ENCODE measurements around the gene FBXO28.

The FBXO28 gene

DNA sequence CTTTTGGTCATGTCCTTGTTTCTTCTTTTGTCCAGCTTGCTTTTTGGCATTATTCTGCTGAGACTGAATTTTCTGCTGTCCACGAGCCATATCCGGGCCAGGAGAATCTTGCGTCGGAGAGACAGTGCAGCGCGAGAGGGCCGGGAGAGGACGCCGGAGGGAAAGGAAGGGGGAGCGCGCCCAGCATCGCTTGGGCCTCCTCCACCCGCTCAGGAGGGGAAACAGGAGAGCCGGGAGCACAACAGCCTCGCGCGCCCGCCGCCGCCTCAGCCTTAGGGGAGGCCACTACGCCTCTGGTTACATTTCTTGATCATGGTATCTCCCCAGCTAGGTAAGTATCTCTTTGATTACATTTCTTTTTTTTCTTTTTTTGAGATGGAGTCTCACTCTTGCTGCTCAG, 61.7 kb downstream of the FBXO28 start:
- H3K27me3 ChIP-seq (replicated peaks; ENCODE audit: control insufficient read depth, insufficient read depth, low read length) = no peaks in the 10 kb centered on the region
- TF ChIP-seq, protein P1, sequence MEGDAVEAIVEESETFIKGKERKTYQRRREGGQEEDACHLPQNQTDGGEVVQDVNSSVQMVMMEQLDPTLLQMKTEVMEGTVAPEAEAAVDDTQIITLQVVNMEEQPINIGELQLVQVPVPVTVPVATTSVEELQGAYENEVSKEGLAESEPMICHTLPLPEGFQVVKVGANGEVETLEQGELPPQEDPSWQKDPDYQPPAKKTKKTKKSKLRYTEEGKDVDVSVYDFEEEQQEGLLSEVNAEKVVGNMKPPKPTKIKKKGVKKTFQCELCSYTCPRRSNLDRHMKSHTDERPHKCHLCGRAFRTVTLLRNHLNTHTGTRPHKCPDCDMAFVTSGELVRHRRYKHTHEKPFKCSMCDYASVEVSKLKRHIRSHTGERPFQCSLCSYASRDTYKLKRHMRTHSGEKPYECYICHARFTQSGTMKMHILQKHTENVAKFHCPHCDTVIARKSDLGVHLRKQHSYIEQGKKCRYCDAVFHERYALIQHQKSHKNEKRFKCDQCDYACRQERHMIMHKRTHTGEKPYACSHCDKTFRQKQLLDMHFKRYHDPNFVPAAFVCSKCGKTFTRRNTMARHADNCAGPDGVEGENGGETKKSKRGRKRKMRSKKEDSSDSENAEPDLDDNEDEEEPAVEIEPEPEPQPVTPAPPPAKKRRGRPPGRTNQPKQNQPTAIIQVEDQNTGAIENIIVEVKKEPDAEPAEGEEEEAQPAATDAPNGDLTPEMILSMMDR (IDR thresholded peaks at IDR 0.05; ENCODE audit: insufficient read depth, low read length, poor library complexity, severe bottlenecking) = no peak
- H3K36me3 ChIP-seq (ENCODE audit: control insufficient read depth, insufficient read depth, low read length) = no peaks in the 10 kb centered on the region
- H3K4me3 ChIP-seq (replicated peaks; ENCODE audit: low read depth, low read length) = no peak overlapping the region
- DNase-seq (ENCODE audit: extremely low read depth, insufficient read length) = no peak

DNA sequence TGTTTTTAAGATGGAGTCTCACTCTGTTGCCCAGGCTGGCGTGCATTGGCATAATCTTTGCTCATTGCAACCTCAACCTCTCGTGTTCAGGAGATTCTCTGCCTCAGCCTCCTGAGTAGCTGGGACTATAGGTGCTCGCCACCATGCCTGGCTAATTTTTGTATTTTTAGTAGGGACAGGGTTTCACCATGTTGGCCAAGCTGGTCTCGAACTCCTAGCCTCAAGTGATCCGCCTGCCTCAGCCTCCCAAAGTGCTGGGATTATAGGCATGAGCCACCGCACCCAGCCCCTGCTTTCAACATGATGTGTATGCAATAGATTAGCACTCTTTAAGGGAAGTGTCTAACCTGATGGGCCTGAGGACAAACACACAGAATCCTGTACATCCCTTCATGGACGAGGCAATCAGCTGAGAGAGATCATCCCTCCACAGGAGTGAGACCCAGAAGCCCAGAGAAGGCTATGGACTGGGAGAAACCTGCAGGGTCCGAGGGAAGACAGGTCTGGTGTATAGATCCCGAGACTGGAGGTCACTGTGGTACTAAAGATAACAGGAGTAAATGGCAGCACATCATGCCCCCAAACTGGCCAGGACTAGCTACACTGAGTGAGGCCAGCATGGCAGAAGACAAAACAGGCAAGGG, 63.6 kb downstream of the FBXO28 start:
- Histone ChIP-seq H3K36me3 (ENCODE audit: control insufficient read depth, insufficient read depth, low read length) (no peaks in the 10 kb centered on the region), H3K4me3 (replicated peaks; ENCODE audit: low read depth, low read length) (no peak overlapping the region), H3K27me3 (replicated peaks; ENCODE audit: control insufficient read depth, insufficient read depth, low read length) (no peaks in the 10 kb centered on the region)
- TF ChIP-seq, protein P1 (IDR thresholded peaks at IDR 0.05; ENCODE audit: insufficient read depth, low read length, poor library complexity, severe bottlenecking) = no peak
- DNase-seq (ENCODE audit: extremely low read depth, insufficient read length) = no peak

DNA sequence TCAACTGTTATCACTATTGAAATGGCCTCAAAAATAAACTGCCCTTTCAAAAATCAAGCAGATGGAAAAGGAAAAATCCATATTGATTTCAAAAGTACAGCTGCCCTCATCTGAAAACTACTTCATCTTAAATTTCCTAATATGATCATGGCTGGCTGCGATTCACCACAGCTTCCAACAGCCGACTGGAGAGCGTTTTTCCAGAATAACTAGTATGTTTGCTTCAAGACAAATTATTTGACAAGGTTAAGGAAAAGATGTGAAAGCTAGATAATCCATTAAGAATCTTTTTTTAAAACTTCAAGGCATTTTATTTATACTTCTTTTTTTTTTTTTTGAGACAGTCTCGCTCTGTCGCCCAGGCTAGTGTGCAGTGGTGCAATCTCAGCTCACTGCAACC, 65.0 kb downstream of the FBXO28 start:
- TF ChIP-seq, protein P1 (IDR thresholded peaks at IDR 0.05; ENCODE audit: insufficient read depth, low read length, poor library complexity, severe bottlenecking) = no peak
- no peaks in the 10 kb centered on the region for H3K27me3 ChIP-seq (replicated peaks; ENCODE audit: control insufficient read depth, insufficient read depth, low read length)
- no peak for DNase-seq (ENCODE audit: extremely low read depth, insufficient read length)
- no peak overlapping the region for H3K4me3 ChIP-seq (replicated peaks; ENCODE audit: low read depth, low read length)
- H3K36me3 ChIP-seq (ENCODE audit: control insufficient read depth, insufficient read depth, low read length) = no peaks in the 10 kb centered on the region

DNA sequence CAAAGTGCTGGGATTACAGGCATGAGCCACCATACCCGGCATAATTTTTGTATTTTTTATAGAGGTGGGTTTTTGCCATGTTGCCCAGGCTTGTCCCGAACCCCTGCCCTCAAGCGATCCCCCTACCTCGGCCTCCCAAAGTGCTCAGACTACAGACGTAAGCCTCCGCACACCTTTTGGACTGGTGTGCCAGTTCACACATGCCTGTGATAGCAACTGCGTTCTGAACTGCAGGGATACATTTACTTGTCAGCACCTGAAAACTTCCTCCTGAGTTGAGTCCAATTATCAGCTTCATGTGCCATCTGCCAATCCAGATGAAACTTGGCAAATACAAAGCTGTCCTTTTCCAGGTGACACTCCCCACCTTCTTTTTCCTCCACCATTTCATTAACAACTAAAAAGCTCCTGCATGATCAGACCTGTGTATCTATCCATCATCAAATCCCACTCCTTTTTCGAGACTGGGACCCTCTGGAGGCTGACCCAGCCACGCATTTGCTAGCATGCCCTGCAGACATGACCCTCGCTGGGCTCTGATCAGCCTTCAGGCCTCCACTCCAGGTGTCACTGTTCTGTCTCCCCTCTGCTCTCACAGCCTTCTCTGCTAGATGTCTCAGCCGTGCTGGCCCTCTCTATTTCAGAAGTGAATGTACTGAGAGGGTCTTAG, 67.0 kb downstream of the FBXO28 start:
- TF ChIP-seq, protein P1 (IDR thresholded peaks at IDR 0.05; ENCODE audit: insufficient read depth, low read length, poor library complexity, severe bottlenecking) = no peak
- DNase-seq (ENCODE audit: extremely low read depth, insufficient read length) = no peak
- no peak overlapping the region for H3K4me3 ChIP-seq (replicated peaks; ENCODE audit: low read depth, low read length)
- no peaks in the 10 kb centered on the region for H3K27me3 ChIP-seq (replicated peaks; ENCODE audit: control insufficient read depth, insufficient read depth, low read length)
- H3K36me3 ChIP-seq (ENCODE audit: control insufficient read depth, insufficient read depth, low read length) = no peaks in the 10 kb centered on the region

DNA sequence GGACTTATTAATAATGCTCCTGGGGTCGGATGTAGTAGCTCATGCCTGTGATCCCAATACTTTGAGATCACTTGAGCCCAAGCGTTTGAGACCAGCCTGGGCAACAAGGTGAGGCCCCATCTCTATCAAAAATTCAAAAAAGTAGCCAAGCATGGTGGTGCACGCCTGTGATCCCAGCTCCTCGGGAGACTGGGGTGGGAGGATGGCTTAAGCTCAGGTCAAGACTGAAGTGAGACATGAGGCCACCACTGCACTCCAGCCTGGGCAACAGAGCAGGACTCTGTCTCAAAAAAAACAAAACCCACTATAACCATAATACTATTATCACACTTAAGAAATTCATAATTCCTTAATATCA, 67.5 kb downstream of the FBXO28 start:
- TF ChIP-seq, protein P1 (IDR thresholded peaks at IDR 0.05; ENCODE audit: insufficient read depth, low read length, poor library complexity, severe bottlenecking) = no peak
- no peaks in the 10 kb centered on the region for H3K36me3 ChIP-seq (ENCODE audit: control insufficient read depth, insufficient read depth, low read length)
- no peaks in the 10 kb centered on the region for H3K27me3 ChIP-seq (replicated peaks; ENCODE audit: control insufficient read depth, insufficient read depth, low read length)
- no peak for DNase-seq (ENCODE audit: extremely low read depth, insufficient read length)
- no peak overlapping the region for H3K4me3 ChIP-seq (replicated peaks; ENCODE audit: low read depth, low read length)

All from GM06990 (cell line).